ENCODE measurements around the gene SDK1. TPM values are rescaled to one million over a fixed set of nuclear protein-coding genes. Genes with fewer than 3 reads are reported as not detected.

The SDK1 gene
- polyA plus RNA-seq, 2 donors = 0.33 to 0.47 TPM

GRCh38 chr7:4097001-4097609 lies 796.1 kb downstream of the SDK1 start:
- Histone ChIP-seq H3K4me3 (ENCODE audit: low read depth in 1 of 2, low read length in 2 of 2) (no peak overlapping the region), H3K9me3 (ENCODE audit: control insufficient read depth in 2 of 2, insufficient read depth in 1 of 2, low read depth in 1 of 2, low read length in 1 of 2) (no peaks in the 10 kb centered on the region), H3K4me1 (ENCODE audit: control insufficient read depth in 2 of 2, insufficient read depth in 2 of 2, low read length in 1 of 2) (no peaks in the 10 kb centered on the region), H3K27me3 (ENCODE audit: control insufficient read depth in 1 of 2, insufficient read depth in 2 of 2, low read length in 2 of 2) (peaks cover 0 to 2% of the 10 kb centered on the region in 2 donors), H3K27ac (ENCODE audit: low read depth in 2 of 2, low read length in 1 of 2) (no peak overlapping the region), H3K36me3 (ENCODE audit: control insufficient read depth in 2 of 2, insufficient read depth in 2 of 2, low read length in 1 of 2) (no peaks in the 10 kb centered on the region)
- 89 to 91% methylated on average over 12 of the region's 12 CpGs for WGBS, 2 donors

GRCh38 chr7:4098169-4098568 lies 797.1 kb downstream of the SDK1 start:
- Histone ChIP-seq H3K27ac (ENCODE audit: low read depth in 2 of 2, low read length in 1 of 2) (no peak overlapping the region), H3K4me1 (ENCODE audit: control insufficient read depth in 2 of 2, insufficient read depth in 2 of 2, low read length in 1 of 2) (no peaks in the 10 kb centered on the region), H3K9me3 (ENCODE audit: control insufficient read depth in 2 of 2, insufficient read depth in 1 of 2, low read depth in 1 of 2, low read length in 1 of 2) (no peaks in the 10 kb centered on the region), H3K36me3 (ENCODE audit: control insufficient read depth in 2 of 2, insufficient read depth in 2 of 2, low read length in 1 of 2) (no peaks in the 10 kb centered on the region), H3K27me3 (ENCODE audit: control insufficient read depth in 1 of 2, insufficient read depth in 2 of 2, low read length in 2 of 2) (peaks cover 0 to 2% of the 10 kb centered on the region in 2 donors), H3K4me3 (ENCODE audit: low read depth in 1 of 2, low read length in 2 of 2) (no peak overlapping the region)
- WGBS, 2 donors = 90 to 91% methylated on average over 11 of the region's 11 CpGs

- Histone ChIP-seq H3K4me1 (ENCODE audit: control insufficient read depth in 2 of 2, insufficient read depth in 2 of 2, low read length in 1 of 2) (no peaks in the 10 kb centered on the region), H3K27ac (ENCODE audit: low read depth in 2 of 2, low read length in 1 of 2) (no peak overlapping the region), H3K27me3 (ENCODE audit: control insufficient read depth in 1 of 2, insufficient read depth in 2 of 2, low read length in 2 of 2) (no peaks in the 10 kb centered on the region), H3K9me3 (ENCODE audit: control insufficient read depth in 2 of 2, insufficient read depth in 1 of 2, low read depth in 1 of 2, low read length in 1 of 2) (no peaks in the 10 kb centered on the region), H3K36me3 (ENCODE audit: control insufficient read depth in 2 of 2, insufficient read depth in 2 of 2, low read length in 1 of 2) (no peaks in the 10 kb centered on the region), H3K4me3 (ENCODE audit: low read depth in 1 of 2, low read length in 2 of 2) (no peak overlapping the region)
- 92 to 93% methylated on average over 14 of the region's 14 CpGs for WGBS, 2 donors
These were observed 798.6 kb downstream of the SDK1 start for GRCh38 chr7:4099651-4100050.

GRCh38 chr7:4100148-4100547 lies 799.1 kb downstream of the SDK1 start:
- H3K4me1 ChIP-seq (ENCODE audit: control insufficient read depth in 2 of 2, insufficient read depth in 2 of 2, low read length in 1 of 2) = no peaks in the 10 kb centered on the region
- H3K27ac ChIP-seq (ENCODE audit: low read depth in 2 of 2, low read length in 1 of 2) = no peak overlapping the region
- WGBS, 2 donors = 81 to 90% methylated on average over 8 of the region's 8 CpGs

GRCh38 chr7:4100691-4101090 lies 799.6 kb downstream of the SDK1 start:
- H3K36me3 ChIP-seq (ENCODE audit: control insufficient read depth in 2 of 2, insufficient read depth in 2 of 2, low read length in 1 of 2) = no peaks in the 10 kb centered on the region
- no peaks in the 10 kb centered on the region for H3K9me3 ChIP-seq (ENCODE audit: control insufficient read depth in 2 of 2, insufficient read depth in 1 of 2, low read depth in 1 of 2, low read length in 1 of 2)
- H3K27ac ChIP-seq (ENCODE audit: low read depth in 2 of 2, low read length in 1 of 2) = no peak overlapping the region
- H3K4me1 ChIP-seq (ENCODE audit: control insufficient read depth in 2 of 2, insufficient read depth in 2 of 2, low read length in 1 of 2) = no peaks in the 10 kb centered on the region
- no peaks in the 10 kb centered on the region for H3K27me3 ChIP-seq (ENCODE audit: control insufficient read depth in 1 of 2, insufficient read depth in 2 of 2, low read length in 2 of 2)
- WGBS, 2 donors = 92 to 95% methylated on average over 10 to 11 of the region's 11 CpGs
- no peak overlapping the region for H3K4me3 ChIP-seq (ENCODE audit: low read depth in 1 of 2, low read length in 2 of 2)

More at GRCh38 chr7:4100148-4100547, 799.1 kb downstream of the SDK1 start:
- Histone ChIP-seq H3K4me3 (ENCODE audit: low read depth in 1 of 2, low read length in 2 of 2) (no peak overlapping the region), H3K9me3 (ENCODE audit: control insufficient read depth in 2 of 2, insufficient read depth in 1 of 2, low read depth in 1 of 2, low read length in 1 of 2) (no peaks in the 10 kb centered on the region), H3K27me3 (ENCODE audit: control insufficient read depth in 1 of 2, insufficient read depth in 2 of 2, low read length in 2 of 2) (no peaks in the 10 kb centered on the region), H3K36me3 (ENCODE audit: control insufficient read depth in 2 of 2, insufficient read depth in 2 of 2, low read length in 1 of 2) (no peaks in the 10 kb centered on the region)

- H3K27me3 ChIP-seq (ENCODE audit: control insufficient read depth in 1 of 2, insufficient read depth in 2 of 2, low read length in 2 of 2) = no peaks in the 10 kb centered on the region
- no peak overlapping the region for H3K4me3 ChIP-seq (ENCODE audit: low read depth in 1 of 2, low read length in 2 of 2)
- WGBS, 2 donors = 77 to 80% methylated on average over 14 of the region's 14 CpGs
- H3K9me3 ChIP-seq (ENCODE audit: control insufficient read depth in 2 of 2, insufficient read depth in 1 of 2, low read depth in 1 of 2, low read length in 1 of 2) = no peaks in the 10 kb centered on the region
- no peaks in the 10 kb centered on the region for H3K4me1 ChIP-seq (ENCODE audit: control insufficient read depth in 2 of 2, insufficient read depth in 2 of 2, low read length in 1 of 2)
- H3K27ac ChIP-seq (ENCODE audit: low read depth in 2 of 2, low read length in 1 of 2) = no peak overlapping the region
- no peaks in the 10 kb centered on the region for H3K36me3 ChIP-seq (ENCODE audit: control insufficient read depth in 2 of 2, insufficient read depth in 2 of 2, low read length in 1 of 2)
These were observed 801.3 kb downstream of the SDK1 start for GRCh38 chr7:4102231-4102841.

GRCh38 chr7:4103352-4104091 lies 802.5 kb downstream of the SDK1 start:
- no peaks in the 10 kb centered on the region for H3K36me3 ChIP-seq (ENCODE audit: control insufficient read depth in 2 of 2, insufficient read depth in 2 of 2, low read length in 1 of 2)
- no peaks in the 10 kb centered on the region for H3K27me3 ChIP-seq (ENCODE audit: control insufficient read depth in 1 of 2, insufficient read depth in 2 of 2, low read length in 2 of 2)
- no peaks in the 10 kb centered on the region for H3K4me1 ChIP-seq (ENCODE audit: control insufficient read depth in 2 of 2, insufficient read depth in 2 of 2, low read length in 1 of 2)
- 86 to 87% methylated on average over 17 of the region's 17 CpGs for WGBS, 2 donors
- no peak overlapping the region for H3K4me3 ChIP-seq (ENCODE audit: low read depth in 1 of 2, low read length in 2 of 2)
- H3K9me3 ChIP-seq (ENCODE audit: control insufficient read depth in 2 of 2, insufficient read depth in 1 of 2, low read depth in 1 of 2, low read length in 1 of 2) = no peaks in the 10 kb centered on the region
- no peak overlapping the region for H3K27ac ChIP-seq (ENCODE audit: low read depth in 2 of 2, low read length in 1 of 2)

- Histone ChIP-seq H3K27ac (ENCODE audit: low read depth in 2 of 2, low read length in 1 of 2) (no peak overlapping the region), H3K27me3 (ENCODE audit: control insufficient read depth in 1 of 2, insufficient read depth in 2 of 2, low read length in 2 of 2) (no peaks in the 10 kb centered on the region), H3K36me3 (ENCODE audit: control insufficient read depth in 2 of 2, insufficient read depth in 2 of 2, low read length in 1 of 2) (no peaks in the 10 kb centered on the region), H3K4me1 (ENCODE audit: control insufficient read depth in 2 of 2, insufficient read depth in 2 of 2, low read length in 1 of 2) (no peaks in the 10 kb centered on the region), H3K4me3 (ENCODE audit: low read depth in 1 of 2, low read length in 2 of 2) (no peak overlapping the region), H3K9me3 (ENCODE audit: control insufficient read depth in 2 of 2, insufficient read depth in 1 of 2, low read depth in 1 of 2, low read length in 1 of 2) (peaks cover 0 to 3% of the 10 kb centered on the region in 2 donors)
- WGBS, 2 donors = 95% methylated on average over 11 of the region's 11 CpGs
These were observed 806.8 kb downstream of the SDK1 start for GRCh38 chr7:4107839-4108238.

- H3K27me3 ChIP-seq (ENCODE audit: control insufficient read depth in 1 of 2, insufficient read depth in 2 of 2, low read length in 2 of 2) = no peaks in the 10 kb centered on the region
- WGBS, 2 donors = 79 to 80% methylated on average over 9 of the region's 9 CpGs
These were observed 807.9 kb downstream of the SDK1 start for GRCh38 chr7:4108951-4109350.

More at GRCh38 chr7:4108951-4109350, 807.9 kb downstream of the SDK1 start:
- peaks cover 2% of the 10 kb centered on the region in 2 donors for H3K4me1 ChIP-seq (ENCODE audit: control insufficient read depth in 2 of 2, insufficient read depth in 2 of 2, low read length in 1 of 2)
- H3K4me3 ChIP-seq (ENCODE audit: low read depth in 1 of 2, low read length in 2 of 2) = no peak overlapping the region
- no peak overlapping the region for H3K27ac ChIP-seq (ENCODE audit: low read depth in 2 of 2, low read length in 1 of 2)
- no peaks in the 10 kb centered on the region for H3K36me3 ChIP-seq (ENCODE audit: control insufficient read depth in 2 of 2, insufficient read depth in 2 of 2, low read length in 1 of 2)
- H3K9me3 ChIP-seq (ENCODE audit: control insufficient read depth in 2 of 2, insufficient read depth in 1 of 2, low read depth in 1 of 2, low read length in 1 of 2) = peaks cover 0 to 3% of the 10 kb centered on the region in 2 donors

Data from esophagus (tissue), 2 donors.